HUDEP-2 (cell line): ENCODE results near the gene ISG15.

ENCODE experiments used
- DNase-seq, 76 experiments: peaks; one replicate each; lab custom pipeline; 2025; ENCODE audit not compliant: unreplicated experiment in 76 of 76; lab: John Stamatoyannopoulos, UW

The ISG15 gene

GRCh38 chr1:1013105-1013921 is at the start of gene ISG15:
TSS of gene ISG15 (plus strand) at chr1:1013497. CDS start at chr1:1013574, 77 bp downstream.
- peak in 71 of 76 experiments; percentile 29 to 85 (median 70) for DNase-seq

GRCh38 chr1:963746-964525 is 49.4 kb upstream of the ISG15 start:
- DNase-seq: no peak

GRCh38 chr1:964691-965525 is 48.4 kb upstream of the ISG15 start:
- no peak for DNase-seq

- DNase-seq: no peak
Measured at GRCh38 chr1:965526-966134, 47.7 kb upstream of the ISG15 start.

- peak in 1 of 76 experiments; percentile 4 for DNase-seq
Measured at GRCh38 chr1:966135-966703, 47.1 kb upstream of the ISG15 start, which contains the start of gene PLEKHN1. TSS of gene PLEKHN1 (plus strand) at chr1:966482. CDS start at chr1:966532, 50 bp downstream.

GRCh38 chr1:966704-967300 is 46.5 kb upstream of the ISG15 start:
- DNase-seq: peak in 50 of 76 experiments; percentile 3 to 69 (median 34)

- DNase-seq: no peak
Measured at GRCh38 chr1:967466-968343, 45.6 kb upstream of the ISG15 start.

- no peak for DNase-seq
Measured at GRCh38 chr1:969260-969855, 43.9 kb upstream of the ISG15 start.

GRCh38 chr1:970242-970972 is 42.9 kb upstream of the ISG15 start:
- no peak for DNase-seq

GRCh38 chr1:970973-971730 is 42.1 kb upstream of the ISG15 start:
- DNase-seq: no peak

- DNase-seq: no peak
Measured at GRCh38 chr1:971751-972506, 41.4 kb upstream of the ISG15 start.

GRCh38 chr1:972726-973458 is 40.4 kb upstream of the ISG15 start:
- DNase-seq: no peak

- no peak for DNase-seq
Measured at GRCh38 chr1:973459-974292, 39.6 kb upstream of the ISG15 start.

GRCh38 chr1:974293-974640 is 39.0 kb upstream of the ISG15 start:
- no peak for DNase-seq
